22Rv1 (cell line): ENCODE results near the gene RHOG.

ENCODE experiments used
- ZFX ChIP-seq: fragments of 450-650 bp; IDR thresholded peaks from 2 replicates; pipeline ENCODE4 v1.6.1; 2017; ENCODE audit warnings: antibody characterized with exemption, borderline replicate concordance
- TF ChIP-seq, protein P1 (sequence below): fragments of 450-650 bp; IDR thresholded peaks from 2 replicates; pipeline ENCODE4 v1.5.1; 2017; ENCODE audit warnings: mild to moderate bottlenecking

DNA sequence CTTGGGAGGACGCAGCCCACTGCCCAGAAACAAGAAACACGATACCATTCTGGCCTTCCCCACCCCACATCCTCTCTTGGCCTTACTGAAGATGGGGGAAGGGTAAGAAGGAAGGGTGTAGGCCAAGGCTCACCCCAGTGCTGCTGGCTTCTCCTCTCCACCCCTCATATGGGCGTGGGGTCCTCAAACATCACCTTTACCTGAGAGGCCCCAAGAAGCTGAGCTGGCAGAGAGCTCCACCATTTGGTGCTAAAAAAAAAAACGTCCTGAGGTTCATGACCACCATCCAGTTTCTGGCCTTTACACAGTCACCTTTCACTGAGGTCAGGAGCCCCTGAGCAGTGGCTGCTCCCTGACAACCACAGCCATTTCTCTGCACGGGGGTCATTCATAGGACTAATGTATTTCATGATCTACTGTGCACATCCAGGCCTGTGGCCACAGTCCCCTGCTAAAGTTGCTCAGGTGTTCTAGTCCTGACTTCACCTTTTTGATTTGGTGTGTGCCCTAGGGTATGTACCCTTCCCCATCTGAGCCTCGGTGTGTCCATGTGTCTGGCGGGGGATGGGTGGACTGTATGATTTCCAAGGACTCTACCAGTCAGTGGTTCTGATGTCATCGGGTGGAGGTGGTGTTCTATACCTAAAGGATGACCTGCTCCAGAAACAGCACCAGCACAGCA lies 15.1 kb downstream of the RHOG start:
- TF ChIP-seq, protein P1, sequence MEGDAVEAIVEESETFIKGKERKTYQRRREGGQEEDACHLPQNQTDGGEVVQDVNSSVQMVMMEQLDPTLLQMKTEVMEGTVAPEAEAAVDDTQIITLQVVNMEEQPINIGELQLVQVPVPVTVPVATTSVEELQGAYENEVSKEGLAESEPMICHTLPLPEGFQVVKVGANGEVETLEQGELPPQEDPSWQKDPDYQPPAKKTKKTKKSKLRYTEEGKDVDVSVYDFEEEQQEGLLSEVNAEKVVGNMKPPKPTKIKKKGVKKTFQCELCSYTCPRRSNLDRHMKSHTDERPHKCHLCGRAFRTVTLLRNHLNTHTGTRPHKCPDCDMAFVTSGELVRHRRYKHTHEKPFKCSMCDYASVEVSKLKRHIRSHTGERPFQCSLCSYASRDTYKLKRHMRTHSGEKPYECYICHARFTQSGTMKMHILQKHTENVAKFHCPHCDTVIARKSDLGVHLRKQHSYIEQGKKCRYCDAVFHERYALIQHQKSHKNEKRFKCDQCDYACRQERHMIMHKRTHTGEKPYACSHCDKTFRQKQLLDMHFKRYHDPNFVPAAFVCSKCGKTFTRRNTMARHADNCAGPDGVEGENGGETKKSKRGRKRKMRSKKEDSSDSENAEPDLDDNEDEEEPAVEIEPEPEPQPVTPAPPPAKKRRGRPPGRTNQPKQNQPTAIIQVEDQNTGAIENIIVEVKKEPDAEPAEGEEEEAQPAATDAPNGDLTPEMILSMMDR: no peak
- no peak for TF ChIP-seq ZFX
